GM12878 (cell line): ENCODE results near the gene ADPRHL1. TPM values are rescaled to one million over a fixed set of nuclear protein-coding genes. Genes with fewer than 3 reads are reported as not detected.

Experiments used
- ATAC-seq: fragments of 200-7000 bp; cut with Tn5 transposase; 3 replicates; pipeline ENCODE4 v1.9.1; 2020; ENCODE audit warnings: mild to moderate bottlenecking, moderate library complexity
- BruUV-seq: library from RNA; stranded (reverse); fragments of 400-500 nt; replicated peaks from 2 replicates; lab custom pipeline; 2021; lab: Mats Ljungman, UMichigan
- CTCF ChIA-PET: fragments of 300-600 bp; sonication (Branson Sonifier 250); formaldehyde crosslinking; extraction: SDS; loops from one replicate; lab custom pipeline; 2021; ENCODE audit warnings: inconsistent platforms; lab: Yijun Ruan, JAX
- POLR2A ChIA-PET: fragments of 350-600 bp; formaldehyde crosslinking; extraction: SDS; loops from one replicate; lab custom pipeline; 2021; ENCODE audit warnings: inconsistent platforms; lab: Charles Lee
- RAD21 ChIA-PET: fragments of 300-600 bp; sonication (Branson Sonifier 250); formaldehyde crosslinking; loops from one replicate; lab custom pipeline; 2023; ENCODE audit warnings: antibody characterized with exemption; ENCODE audit not compliant: unreplicated experiment; lab: Charles Lee
- SMC1A ChIA-PET: fragments of 300-600 bp; sonication (Branson Sonifier 250); formaldehyde crosslinking; loops from one replicate; lab custom pipeline; 2023; ENCODE audit not compliant: unreplicated experiment, uncharacterized antibody; lab: Charles Lee
- DNase-seq: peaks from one replicate; pipeline ENCODE4 v3.0.0-alpha.2; 2011; ENCODE audit warnings: low read depth, low spot score
- FAIRE-seq: peaks from 3 replicates; lab custom pipeline; 2011; peaks lifted over from hg19 to GRCh38; lab: Jason Lieb, UNC
- H2AFZ ChIP-seq: 2 replicates; pipeline ENCODE4 v1.6.0; 2011; ENCODE audit warnings: low read depth, low read length, control low read depth; ENCODE audit not compliant: control insufficient read depth
- H3K27ac ChIP-seq: 2 replicates; pipeline ENCODE4 v1.5.1; 2011; ENCODE audit warnings: control low read depth; ENCODE audit not compliant: control insufficient read depth, insufficient read depth
- H3K27me3 ChIP-seq, 2 experiments: replicated peaks in 1 of 2; 2 replicates each; pipeline versions ENCODE4 v1.6.0 to v1.6.1; 2011; ENCODE audit warnings: low read length in 1 of 2; ENCODE audit not compliant: control insufficient read depth in 2 of 2, insufficient read depth in 2 of 2
- H3K36me3 ChIP-seq, 2 experiments: 2 replicates each; pipeline ENCODE4 v1.5.1; 2011; ENCODE audit warnings: low read length in 1 of 2; ENCODE audit not compliant: control insufficient read depth in 2 of 2, insufficient read depth in 2 of 2
- H3K4me1 ChIP-seq: 2 replicates; pipeline ENCODE4 v1.6.1; 2011; ENCODE audit warnings: mild to moderate bottlenecking, low read length, moderate library complexity, mixed read lengths; ENCODE audit not compliant: control insufficient read depth, insufficient read depth
- H3K4me2 ChIP-seq: 2 replicates; pipeline ENCODE4 v1.6.0; 2011; ENCODE audit warnings: control low read depth; ENCODE audit not compliant: control insufficient read depth, insufficient read depth
- H3K4me3 ChIP-seq: fragments of 200-600 bp; sonication (generic); 2 replicates; pipeline ENCODE4 v1.5.1; 2016
- H3K79me2 ChIP-seq: 2 replicates; pipeline ENCODE4 v1.6.0; 2011; ENCODE audit warnings: low read length; ENCODE audit not compliant: control insufficient read depth, insufficient read depth
- H3K9ac ChIP-seq: 2 replicates; pipeline ENCODE4 v1.8.0; 2011; ENCODE audit warnings: low read length, control low read depth, mixed read lengths; ENCODE audit not compliant: control insufficient read depth, insufficient read depth
- H3K9me3 ChIP-seq: replicated peaks from 3 replicates; pipeline ENCODE4 v1.5.1; 2011; ENCODE audit warnings: mild to moderate bottlenecking, low read length; ENCODE audit not compliant: control insufficient read depth, insufficient read depth
- H4K20me1 ChIP-seq: 2 replicates; pipeline ENCODE4 v1.6.0; 2011; ENCODE audit not compliant: control insufficient read depth, insufficient read depth
- WGBS: methylation state at CpG from one replicate; pipeline ENCODE4 v1.1.6; 2016; ENCODE audit warnings: low lambda C conversion rate; ENCODE audit not compliant: insufficient replicate concordance, insufficient coverage; ENCODE audit errors: missing lambda C conversion rate; 5-methylcytosine and 5-hydroxymethylcytosine counted together
- in situ Hi-C: fragments of 300-500 bp; cut with MboI; formaldehyde crosslinking; loops from 9 replicates; pipeline ENCODE4 v1.14.3; 2018; ENCODE audit warnings: mixed read lengths
- intact Hi-C: fragments of 100-400 bp; cut with micrococcal nuclease; formaldehyde crosslinking; loops from one replicate; pipeline ENCODE4 v1.14.2; 2022; ENCODE audit not compliant: unreplicated experiment
- polyA plus RNA-seq, 11 experiments: library from polyadenylated mRNA; depleted of rRNA in 4 of 11; unstranded in 6 of 11; stranded (reverse) in 5 of 11; fragments of >200 nt; fragmentation: Nextera tagmentation in 4 of 11; fragmentation: Illumina TruSeq in 1 of 11; extraction: Ambion mirVana in 4 of 11; extraction: Trizol in 1 of 11; gene quantifications; 1 replicate in 1 of 11; 2 replicates in 10 of 11; pipeline versions ENCODE4 v1.2.1 to v1.2.3, GENCODE V29; 2011 to 2016; ENCODE audit warnings: inconsistent platforms in 2 of 11, missing spikeins in 2 of 11, low read depth in 1 of 11
- total RNA-seq, 4 experiments: library from RNA; depleted of rRNA in 3 of 4; stranded (reverse); fragments of >200 nt in 3 of 4; fragmentation: Illumina TruSeq in 1 of 4; extraction: Trizol in 1 of 4; gene quantifications; 2 replicates each; pipeline versions ENCODE4 v1.2.1 to v1.2.3, GENCODE V29; 2013 to 2021
- TF ChIP-seq, protein P1 (sequence below): IDR thresholded peaks from 2 replicates; pipeline ENCODE4 v1.6.1; 2012; ENCODE audit warnings: improper control_type of control experiment, low read depth, low read length; ENCODE audit not compliant: insufficient replicate concordance
- TF ChIP-seq, protein P2 (sequence below): IDR thresholded peaks from 2 replicates; pipeline ENCODE4 v1.6.1; 2011; ENCODE audit warnings: low read depth, low read length, improper control_type of control experiment, borderline replicate concordance

ADPRHL1 gene
- total and polyA plus RNA-seq, 10 of the 15 experiments (the other 5 are each of a cell fraction or from before 2014, with no cell fraction given), result 0.05 to 1.9 (median 1.0) TPM

DNA sequence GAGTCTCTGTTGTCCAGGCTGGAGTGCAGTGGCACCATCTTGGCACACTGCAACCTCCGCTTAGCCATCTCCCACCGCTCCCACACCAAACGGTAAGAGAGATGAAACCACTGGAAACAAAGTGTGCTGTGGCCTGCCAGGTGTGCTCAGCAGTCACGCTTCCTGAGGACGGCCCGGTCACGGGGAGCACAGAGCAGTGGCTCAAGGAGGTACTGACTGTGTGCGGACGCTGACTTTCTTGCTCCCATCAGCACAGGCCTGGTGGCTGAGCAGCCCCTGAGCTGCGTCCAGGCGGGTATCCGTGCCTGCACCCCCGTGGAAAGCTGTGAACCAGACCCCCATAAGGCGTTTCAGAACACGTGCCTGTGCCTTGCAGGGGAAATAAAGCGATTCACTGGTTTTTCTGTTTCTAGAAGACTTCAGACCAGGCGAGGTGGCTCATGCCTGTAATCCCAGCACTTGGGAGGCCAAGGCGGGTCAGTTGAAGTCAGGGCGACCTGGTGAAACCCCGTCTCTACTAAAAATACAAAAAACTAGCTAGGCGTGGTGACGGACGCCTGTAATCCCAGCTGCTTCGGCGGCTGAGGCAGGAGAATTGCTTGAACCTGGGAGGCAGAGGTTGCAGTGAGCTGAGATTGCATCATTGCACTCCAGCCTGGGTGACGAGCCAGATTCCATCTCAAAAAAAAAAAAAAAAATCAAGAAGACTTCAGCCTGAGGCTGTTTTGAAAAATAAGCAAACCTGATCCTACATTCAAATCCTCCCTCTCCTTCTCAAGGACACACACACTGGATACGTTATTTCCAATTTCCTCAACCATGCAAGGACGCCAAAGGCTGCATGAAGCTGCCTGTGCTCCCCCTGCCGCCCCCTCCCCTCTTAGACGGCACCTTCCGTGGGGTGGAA lies 25.5 kb downstream of the ADPRHL1 start:
- POLR2A ChIA-PET, result no interaction called here
- Histone ChIP-seq H3K79me2 (no peaks in the 10 kb centered on the region), H3K27me3 (no peaks in the 10 kb centered on the region), H3K27ac (no peak overlapping the region), H3K4me1 (no peaks in the 10 kb centered on the region), H2AFZ (no peak overlapping the region), H3K36me3 (no peaks in the 10 kb centered on the region), H4K20me1 (no peaks in the 10 kb centered on the region), H3K4me3 (no peak overlapping the region), H3K9ac (no peak overlapping the region), H3K9me3 (no peaks in the 10 kb centered on the region), H3K4me2 (no peak overlapping the region)
- in situ Hi-C loops, result no loop called here
- ATAC-seq (no peak), DNase-seq (no peak), FAIRE-seq (no peak)
- SMC1A ChIA-PET, result no interaction called here
- BruUV-seq, result no TSS peak
- RAD21 ChIA-PET, result no interaction called here
- intact Hi-C loops, result no loop called here
- TF ChIP-seq, protein P1, sequence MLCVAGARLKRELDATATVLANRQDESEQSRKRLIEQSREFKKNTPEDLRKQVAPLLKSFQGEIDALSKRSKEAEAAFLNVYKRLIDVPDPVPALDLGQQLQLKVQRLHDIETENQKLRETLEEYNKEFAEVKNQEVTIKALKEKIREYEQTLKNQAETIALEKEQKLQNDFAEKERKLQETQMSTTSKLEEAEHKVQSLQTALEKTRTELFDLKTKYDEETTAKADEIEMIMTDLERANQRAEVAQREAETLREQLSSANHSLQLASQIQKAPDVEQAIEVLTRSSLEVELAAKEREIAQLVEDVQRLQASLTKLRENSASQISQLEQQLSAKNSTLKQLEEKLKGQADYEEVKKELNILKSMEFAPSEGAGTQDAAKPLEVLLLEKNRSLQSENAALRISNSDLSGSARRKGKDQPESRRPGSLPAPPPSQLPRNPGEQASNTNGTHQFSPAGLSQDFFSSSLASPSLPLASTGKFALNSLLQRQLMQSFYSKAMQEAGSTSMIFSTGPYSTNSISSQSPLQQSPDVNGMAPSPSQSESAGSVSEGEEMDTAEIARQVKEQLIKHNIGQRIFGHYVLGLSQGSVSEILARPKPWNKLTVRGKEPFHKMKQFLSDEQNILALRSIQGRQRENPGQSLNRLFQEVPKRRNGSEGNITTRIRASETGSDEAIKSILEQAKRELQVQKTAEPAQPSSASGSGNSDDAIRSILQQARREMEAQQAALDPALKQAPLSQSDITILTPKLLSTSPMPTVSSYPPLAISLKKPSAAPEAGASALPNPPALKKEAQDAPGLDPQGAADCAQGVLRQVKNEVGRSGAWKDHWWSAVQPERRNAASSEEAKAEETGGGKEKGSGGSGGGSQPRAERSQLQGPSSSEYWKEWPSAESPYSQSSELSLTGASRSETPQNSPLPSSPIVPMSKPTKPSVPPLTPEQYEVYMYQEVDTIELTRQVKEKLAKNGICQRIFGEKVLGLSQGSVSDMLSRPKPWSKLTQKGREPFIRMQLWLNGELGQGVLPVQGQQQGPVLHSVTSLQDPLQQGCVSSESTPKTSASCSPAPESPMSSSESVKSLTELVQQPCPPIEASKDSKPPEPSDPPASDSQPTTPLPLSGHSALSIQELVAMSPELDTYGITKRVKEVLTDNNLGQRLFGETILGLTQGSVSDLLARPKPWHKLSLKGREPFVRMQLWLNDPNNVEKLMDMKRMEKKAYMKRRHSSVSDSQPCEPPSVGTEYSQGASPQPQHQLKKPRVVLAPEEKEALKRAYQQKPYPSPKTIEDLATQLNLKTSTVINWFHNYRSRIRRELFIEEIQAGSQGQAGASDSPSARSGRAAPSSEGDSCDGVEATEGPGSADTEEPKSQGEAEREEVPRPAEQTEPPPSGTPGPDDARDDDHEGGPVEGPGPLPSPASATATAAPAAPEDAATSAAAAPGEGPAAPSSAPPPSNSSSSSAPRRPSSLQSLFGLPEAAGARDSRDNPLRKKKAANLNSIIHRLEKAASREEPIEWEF, result no peak
- TF ChIP-seq, protein P2, sequence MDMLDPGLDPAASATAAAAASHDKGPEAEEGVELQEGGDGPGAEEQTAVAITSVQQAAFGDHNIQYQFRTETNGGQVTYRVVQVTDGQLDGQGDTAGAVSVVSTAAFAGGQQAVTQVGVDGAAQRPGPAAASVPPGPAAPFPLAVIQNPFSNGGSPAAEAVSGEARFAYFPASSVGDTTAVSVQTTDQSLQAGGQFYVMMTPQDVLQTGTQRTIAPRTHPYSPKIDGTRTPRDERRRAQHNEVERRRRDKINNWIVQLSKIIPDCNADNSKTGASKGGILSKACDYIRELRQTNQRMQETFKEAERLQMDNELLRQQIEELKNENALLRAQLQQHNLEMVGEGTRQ, result no peak
- CTCF ChIA-PET, result no interaction called here
- 48% methylated on average over 31 of the region's 31 CpGs for WGBS
